Endothelial cell of umbilical vein (primary cell): Measurements from ENCODE around the gene KRTAP2-1. TPM values are rescaled to one million over a fixed set of nuclear protein-coding genes. Genes with fewer than 3 reads are reported as not detected.

Experiments used
- BruUV-seq: library from RNA; stranded (reverse); fragments of 400-500 nt; replicated peaks from 2 replicates; lab custom pipeline; 2021; lab: Mats Ljungman, UMichigan
- CTCF ChIA-PET: fragments of 300-600, 350-600 bp; sonication (Branson Sonifier 250); formaldehyde crosslinking; loops from one replicate; lab custom pipeline; 2021; ENCODE audit warnings: antibody characterized with exemption, inconsistent platforms; lab: Charles Lee
- POLR2A ChIA-PET: fragments of 300-600, 350-600 bp; sonication (Branson Sonifier 250); formaldehyde crosslinking; loops from one replicate; lab custom pipeline; 2021; ENCODE audit warnings: antibody characterized with exemption, inconsistent platforms; lab: Charles Lee
- DNase-seq: peaks from one replicate; pipeline ENCODE4 v3.0.0-alpha.2; 2011; ENCODE audit warnings: low read depth, low spot score
- FAIRE-seq: peaks from 2 replicates; lab custom pipeline; 2011; peaks lifted over from hg19 to GRCh38; lab: Jason Lieb, UNC
- H2AFZ ChIP-seq: 2 replicates; pipeline ENCODE4 v1.6.0; 2012; ENCODE audit warnings: low read depth, low read length, control low read depth, inconsistent platforms
- H3K27ac ChIP-seq: 2 replicates; pipeline ENCODE4 v1.5.1; 2011; ENCODE audit warnings: low read depth, mild to moderate bottlenecking, control low read depth, low read length, moderate library complexity; ENCODE audit not compliant: insufficient read depth
- H3K27me3 ChIP-seq, 2 experiments: 2 replicates each; pipeline versions ENCODE4 v1.6.0 to v1.6.1; 2011; ENCODE audit warnings: low read length in 2 of 2, mixed read lengths in 1 of 2; ENCODE audit not compliant: control insufficient read depth in 2 of 2, insufficient read depth in 2 of 2
- H3K36me3 ChIP-seq, 2 experiments: 2 replicates in 1 of 2; 3 replicates in 1 of 2; pipeline ENCODE4 v1.5.1; 2011; ENCODE audit warnings: low read length in 2 of 2, mild to moderate bottlenecking in 1 of 2, moderate library complexity in 1 of 2; ENCODE audit not compliant: control insufficient read depth in 2 of 2, insufficient read depth in 2 of 2; ENCODE audit errors: extremely low read depth in 1 of 2
- H3K4me1 ChIP-seq: 3 replicates; pipeline ENCODE4 v1.5.1; 2011; ENCODE audit warnings: mild to moderate bottlenecking, low read length; ENCODE audit not compliant: control insufficient read depth, insufficient read depth; ENCODE audit errors: extremely low read depth
- H3K4me2 ChIP-seq: 2 replicates; pipeline ENCODE4 v1.6.1; 2011; ENCODE audit warnings: low read length, control low read depth, mixed read lengths; ENCODE audit not compliant: insufficient read depth
- H3K4me3 ChIP-seq, 3 experiments: fragments of 200-600 bp in 1 of 3; sonication (generic), shearing (Covaris generic) in 1 of 3; replicated peaks in 1 of 3; 2 replicates each; pipeline ENCODE4 v1.5.1; 2011 to 2016; ENCODE audit warnings: control low read depth in 3 of 3, low read length in 3 of 3, mild to moderate bottlenecking in 2 of 3, inconsistent platforms in 1 of 3, low read depth in 1 of 3, moderate library complexity in 1 of 3; ENCODE audit not compliant: insufficient read depth in 1 of 3
- H3K79me2 ChIP-seq: 2 replicates; pipeline ENCODE4 v1.6.0; 2012; ENCODE audit warnings: low read length, inconsistent platforms; ENCODE audit not compliant: control insufficient read depth, insufficient read depth
- H3K9ac ChIP-seq: replicated peaks from 2 replicates; pipeline ENCODE3; 2011; ENCODE audit warnings: low read length, control low read depth; ENCODE audit not compliant: insufficient read depth; ENCODE audit errors: extremely low read depth
- H3K9me1 ChIP-seq: replicated peaks from 3 replicates; pipeline ENCODE4 v1.6.0; 2011; ENCODE audit warnings: mild to moderate bottlenecking, low read length; ENCODE audit not compliant: control insufficient read depth, insufficient read depth; ENCODE audit errors: extremely low read depth
- H3K9me3 ChIP-seq: replicated peaks from 2 replicates; pipeline ENCODE4 v1.5.1; 2012; ENCODE audit warnings: low read length, inconsistent platforms; ENCODE audit not compliant: control insufficient read depth, insufficient read depth
- H4K20me1 ChIP-seq: replicated peaks from 2 replicates; pipeline ENCODE3; 2011; ENCODE audit warnings: mild to moderate bottlenecking, low read length; ENCODE audit not compliant: control insufficient read depth, insufficient read depth; ENCODE audit errors: extremely low read depth
- EZH2 ChIP-seq: IDR thresholded peaks from 2 replicates; pipeline ENCODE4 v1.6.1; 2012; ENCODE audit warnings: borderline replicate concordance, low read depth, mild to moderate bottlenecking, moderate library complexity, low read length, inconsistent platforms; ENCODE audit not compliant: severe bottlenecking
- FOS ChIP-seq: IDR thresholded peaks from 2 replicates; pipeline ENCODE4 v1.6.1; 2011; ENCODE audit warnings: mild to moderate bottlenecking, low read length, moderate library complexity, borderline replicate concordance; ENCODE audit not compliant: insufficient read depth
- GATA2 ChIP-seq: IDR thresholded peaks from 2 replicates; pipeline ENCODE4 v1.7.0; 2011; ENCODE audit warnings: low read depth, mild to moderate bottlenecking, moderate library complexity, mixed read lengths, low read length; ENCODE audit not compliant: insufficient read length, insufficient read depth
- JUN ChIP-seq: IDR thresholded peaks from 2 replicates; pipeline ENCODE4 v1.6.1; 2011; ENCODE audit warnings: borderline replicate concordance, low read depth; ENCODE audit not compliant: insufficient read length, insufficient read depth
- MYC ChIP-seq: IDR thresholded peaks from one replicate; pipeline ENCODE4 v1.6.1; 2011; ENCODE audit warnings: mild to moderate bottlenecking, low read depth, low read length
- POLR2A ChIP-seq: IDR thresholded peaks from 2 replicates; pipeline ENCODE4 v1.6.1; 2012; ENCODE audit warnings: low read depth, mild to moderate bottlenecking, control low read depth, low read length
- POLR2AphosphoS5 ChIP-seq: IDR thresholded peaks from 2 replicates; pipeline ENCODE4 v1.6.1; 2012; ENCODE audit warnings: low read depth, mild to moderate bottlenecking, control low read depth, low read length, moderate library complexity; ENCODE audit not compliant: insufficient read depth
- dilution Hi-C: fragments of 300-500 bp; cut with MboI; formaldehyde crosslinking; loops from one replicate; pipeline ENCODE4 v1.15.0; 2019; ENCODE audit warnings: low sequenced_read_pairs; ENCODE audit not compliant: extremely low pct_ligation_motif_present
- intact Hi-C: fragments of 100-400 bp; cut with micrococcal nuclease; formaldehyde crosslinking; loops from one replicate; pipeline ENCODE4 v1.10.0; 2022
- polyA plus RNA-seq, 4 experiments: library from polyadenylated mRNA; depleted of rRNA in 3 of 4; stranded (reverse) in 3 of 4; unstranded in 1 of 4; fragments of >200 nt; gene quantifications; 2 replicates each; pipeline versions ENCODE4 v1.2.1 to v1.2.3, GENCODE V29; 2011 to 2012; ENCODE audit warnings: missing spikeins in 1 of 4
- total RNA-seq: library from RNA; stranded (reverse); gene quantifications from 2 replicates; pipeline ENCODE4 v1.2.3, GENCODE V29; 2021
- TF ChIP-seq, protein P1 (sequence below): IDR thresholded peaks from 2 replicates; pipeline ENCODE4 v1.6.1; 2011; ENCODE audit not compliant: insufficient read depth, insufficient read length
- TF ChIP-seq, protein P2 (sequence below), 2 donors: IDR thresholded peaks; 1 replicate in 1 of 2; 2 replicates in 1 of 2; pipeline ENCODE4 v1.5.1; 2011; ENCODE audit warnings: low read length in 2 of 2, mild to moderate bottlenecking in 2 of 2, moderate library complexity in 2 of 2, control low read depth in 1 of 2, inconsistent platforms in 1 of 2, low read depth in 1 of 2; ENCODE audit not compliant: insufficient read depth in 1 of 2; ENCODE audit errors: extremely low read depth in 1 of 2

The KRTAP2-1 gene
- total and polyA plus RNA-seq, 2 donors (not counting 3 experiments of a cell fraction or from before 2014, with no cell fraction given) = not detected

DNA sequence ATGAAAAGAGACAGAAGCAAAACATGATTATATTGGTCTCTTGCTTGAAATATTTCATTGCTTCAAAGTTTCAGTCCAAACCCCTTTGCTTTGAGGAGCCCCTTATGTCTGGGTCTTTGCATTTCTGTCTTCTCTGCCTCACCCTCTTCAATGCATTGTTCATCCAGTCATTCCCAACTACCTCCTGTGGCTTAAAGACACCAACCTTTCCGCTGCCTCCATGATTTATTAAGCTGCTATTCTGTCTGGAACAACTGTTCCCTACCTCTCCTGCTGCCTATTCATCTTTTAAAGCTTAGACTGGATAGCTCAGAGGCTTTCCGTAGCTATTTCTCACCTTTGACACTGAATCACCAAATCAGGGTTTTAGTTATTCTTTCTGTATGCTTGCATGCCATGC lies 49.8 kb downstream of the KRTAP2-1 start:
- FAIRE-seq = no peak
- H3K4me1 ChIP-seq = no peaks in the 10 kb centered on the region
- no peaks in the 10 kb centered on the region for H3K9me1 ChIP-seq
- H4K20me1 ChIP-seq = no peaks in the 10 kb centered on the region
- H3K9me3 ChIP-seq = no peaks in the 10 kb centered on the region
- H2AFZ ChIP-seq = no peak overlapping the region
- peaks cover 2 to 3% of the 10 kb centered on the region in 2 experiments for H3K27me3 ChIP-seq
- intact Hi-C loops = no loop called here
- no TSS peak for BruUV-seq
- POLR2A ChIA-PET = no interaction called here
- TF ChIP-seq MYC = no peak
- TF ChIP-seq, protein P1, sequence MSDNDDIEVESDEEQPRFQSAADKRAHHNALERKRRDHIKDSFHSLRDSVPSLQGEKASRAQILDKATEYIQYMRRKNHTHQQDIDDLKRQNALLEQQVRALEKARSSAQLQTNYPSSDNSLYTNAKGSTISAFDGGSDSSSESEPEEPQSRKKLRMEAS = no peak
- TF ChIP-seq POLR2AphosphoS5 = no peak
- no peak for TF ChIP-seq POLR2A
- TF ChIP-seq, protein P2, sequence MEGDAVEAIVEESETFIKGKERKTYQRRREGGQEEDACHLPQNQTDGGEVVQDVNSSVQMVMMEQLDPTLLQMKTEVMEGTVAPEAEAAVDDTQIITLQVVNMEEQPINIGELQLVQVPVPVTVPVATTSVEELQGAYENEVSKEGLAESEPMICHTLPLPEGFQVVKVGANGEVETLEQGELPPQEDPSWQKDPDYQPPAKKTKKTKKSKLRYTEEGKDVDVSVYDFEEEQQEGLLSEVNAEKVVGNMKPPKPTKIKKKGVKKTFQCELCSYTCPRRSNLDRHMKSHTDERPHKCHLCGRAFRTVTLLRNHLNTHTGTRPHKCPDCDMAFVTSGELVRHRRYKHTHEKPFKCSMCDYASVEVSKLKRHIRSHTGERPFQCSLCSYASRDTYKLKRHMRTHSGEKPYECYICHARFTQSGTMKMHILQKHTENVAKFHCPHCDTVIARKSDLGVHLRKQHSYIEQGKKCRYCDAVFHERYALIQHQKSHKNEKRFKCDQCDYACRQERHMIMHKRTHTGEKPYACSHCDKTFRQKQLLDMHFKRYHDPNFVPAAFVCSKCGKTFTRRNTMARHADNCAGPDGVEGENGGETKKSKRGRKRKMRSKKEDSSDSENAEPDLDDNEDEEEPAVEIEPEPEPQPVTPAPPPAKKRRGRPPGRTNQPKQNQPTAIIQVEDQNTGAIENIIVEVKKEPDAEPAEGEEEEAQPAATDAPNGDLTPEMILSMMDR (IDR thresholded peaks at IDR 0.05; ENCODE audit: extremely low read depth in 1 of 2, insufficient read depth in 1 of 2, low read depth in 1 of 2, low read length in 2 of 2) = no peak
- no peak for TF ChIP-seq JUN
- TF ChIP-seq GATA2 = no peak
- TF ChIP-seq FOS = no peak
- no peak for TF ChIP-seq EZH2
- CTCF ChIA-PET = no interaction called here
- no peaks in the 10 kb centered on the region for H3K79me2 ChIP-seq
- H3K9ac ChIP-seq = no peak overlapping the region
- no peaks in the 10 kb centered on the region for H3K36me3 ChIP-seq
- DNase-seq = no peak
- no peak overlapping the region for H3K27ac ChIP-seq
- no peak overlapping the region for H3K4me3 ChIP-seq
- no peak overlapping the region for H3K4me2 ChIP-seq
- dilution Hi-C loops = no loop called here
